Measurements from ENCODE around the gene SMIM13. TPM values are rescaled to one million over a fixed set of nuclear protein-coding genes. Genes with fewer than 3 reads are reported as not detected.

SMIM13 gene
- total and polyA plus RNA-seq, 2 of the 4 experiments (the other 2 are of a cell fraction): 5.4 to 10.0 TPM

DNA sequence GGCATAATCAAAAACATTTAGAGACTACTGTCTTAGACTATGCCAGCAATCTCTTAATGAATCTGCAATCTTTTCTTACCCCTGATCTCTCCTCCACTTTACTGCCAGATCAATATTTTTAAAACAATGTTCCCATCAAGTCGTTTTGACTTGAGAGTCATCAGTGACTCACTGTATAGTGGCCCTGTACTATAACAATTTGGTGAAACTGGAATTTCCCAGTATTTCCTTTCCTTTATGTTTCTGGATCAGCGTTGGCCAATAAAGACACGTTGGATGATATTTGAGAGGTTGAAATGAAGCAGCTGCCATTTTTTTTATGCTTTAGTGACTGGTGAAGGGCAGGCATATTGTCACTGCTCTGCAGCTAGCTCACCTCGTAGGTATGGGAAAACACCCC is 10.1 kb upstream of the SMIM13 start:
- ATAC-seq (ENCODE audit: low read depth): peak; percentile 64
- H3K36me3 ChIP-seq (ENCODE audit: control insufficient read depth, insufficient read depth, low read length): no peaks in the 10 kb centered on the region
- POLR2A ChIA-PET (ENCODE audit: unreplicated experiment): no interaction called here

More for the DNA sequence above, 10.1 kb upstream of the SMIM13 start:
- Histone ChIP-seq H2BK15ac (ENCODE audit: low read depth, low read length) (peak overlapping the region; percentile 67; the same call in 2 of the 3 replicates), H3K9ac (ENCODE audit: low read depth, low read length) (no peak overlapping the region), H2AK5ac (ENCODE audit: low read depth, low read length) (peak overlapping the region; percentile 97; the same call in 1 of the 2 replicates), H3K4me1 (ENCODE audit: control insufficient read depth, insufficient read depth, low read length) (peaks cover 5% of the 10 kb centered on the region; the same call in 1 of the 2 replicates), H4K5ac (ENCODE audit: low read depth, low read length) (no peak overlapping the region), H3K23ac (ENCODE audit: low read depth, low read length) (peak overlapping the region; percentile 94; the same call in 1 of the 2 replicates), H3K79me1 (ENCODE audit: low read depth in 1 of 2, low read length in 2 of 2) (peaks cover 0 to 7% of the 10 kb centered on the region in 2 experiments; a peak in 1 of 4 replicates), H3K9me3 (ENCODE audit: control insufficient read depth, insufficient read depth, low read length) (no peaks in the 10 kb centered on the region), H4K91ac (ENCODE audit: insufficient read depth, low read depth, low read length) (peak overlapping the region; percentile 73), H3K18ac (ENCODE audit: low read depth, low read length) (peak overlapping the region; percentile 64; the same call in 1 of the 2 replicates), H3K4ac (ENCODE audit: low read depth, low read length) (peak overlapping the region; percentile 94), H3K9me1 (ENCODE audit: insufficient read depth, low read length) (peaks cover 14% of the 10 kb centered on the region), H2BK120ac (ENCODE audit: low read depth, low read length) (peak overlapping the region; percentile 97), H4K20me1 (ENCODE audit: insufficient read depth, low read length) (no peaks in the 10 kb centered on the region), H3K56ac (ENCODE audit: extremely low read depth, insufficient read depth, low read length) (no peak overlapping the region), H3K27ac (ENCODE audit: insufficient read depth, low read length) (no peak overlapping the region), H3K14ac (replicated peaks; ENCODE audit: low read depth, low read length) (peak overlapping the region; percentile 96; the same call in 1 of the 2 replicates), H2BK20ac (ENCODE audit: low read depth, low read length) (peak overlapping the region; percentile 98), H3K4me2 (ENCODE audit: low read depth, low read length) (no peak overlapping the region), H2AFZ (replicated peaks; ENCODE audit: low read length, poor library complexity) (peak overlapping the region; percentile 15), H2AK9ac (replicated peaks; ENCODE audit: low read depth, low read length, poor library complexity) (no peak overlapping the region), H3K27me3 (ENCODE audit: control insufficient read depth, insufficient read depth, low read length) (no peaks in the 10 kb centered on the region), H4K8ac (ENCODE audit: low read depth in 2 of 2, low read length in 2 of 2) (peak overlapping the region; percentile 42 to 83; a peak in 3 of 4 replicates), H3K4me3 (ENCODE audit: insufficient read depth, low read depth, low read length) (no peak overlapping the region), H2BK5ac (ENCODE audit: low read depth, low read length, poor library complexity, severe bottlenecking) (peak overlapping the region; percentile 50)
- no CpG with 5 or more reads among the region's 4 CpGs for WGBS, 2 experiments (ENCODE audit: extremely low coverage in 2 of 2, insufficient read length in 1 of 2)
- CTCF ChIA-PET: interaction anchor here (0.5 to 0.6 kb wide), 2 partner anchors 15 to 40 kb away, joined by 3 to 6 read pairs; no protein-coding TSS in a partner anchor
- in situ Hi-C loops (cut with MboI; ENCODE audit: low sequenced_read_pairs): no loop called here
- dilution Hi-C loops (cut with HindIII; ENCODE audit: low sequenced_read_pairs, unreplicated experiment): no loop called here
- BruUV-seq (replicated peaks): no TSS peak
- intact Hi-C loops (cut with micrococcal nuclease): no loop called here
- peak; percentile 89 for DNase-seq
- TF ChIP-seq RFX5 (IDR thresholded peaks at IDR 0.05; ENCODE audit: low read depth, low read length) (no peak), FOS (IDR thresholded peaks at IDR 0.05; ENCODE audit: low read depth, low read length) (peak; percentile 64; the same call in 1 of the 2 replicates), NFE2L2 (IDR thresholded peaks at IDR 0.05; ENCODE audit: low read depth, low read length) (no peak)
